ENCODE data around the gene HEPACAM2.

The HEPACAM2 gene

GRCh38 chr7:93226310-93226709 is at the start of gene HEPACAM2:
Gene HEPACAM2, minus strand, starts transcription at chr7:93226469.
- no peak for DNase-seq (ENCODE audit: low read depth)

- DNase-seq (ENCODE audit: low read depth): no peak
Measured at GRCh38 chr7:93265220-93265619, 39.0 kb upstream of the HEPACAM2 start.

GRCh38 chr7:93262535-93262934 is 36.3 kb upstream of the HEPACAM2 start:
- DNase-seq (ENCODE audit: low read depth): no peak

- DNase-seq (ENCODE audit: low read depth): no peak
Measured at GRCh38 chr7:93258661-93259060, 32.4 kb upstream of the HEPACAM2 start.

- DNase-seq (ENCODE audit: low read depth): no peak
Measured at GRCh38 chr7:93249491-93250148, 23.4 kb upstream of the HEPACAM2 start.

GRCh38 chr7:93245525-93246432 is 19.5 kb upstream of the HEPACAM2 start:
- no peak for DNase-seq (ENCODE audit: low read depth)

GRCh38 chr7:93242106-93242505 is 15.8 kb upstream of the HEPACAM2 start:
- no peak for DNase-seq (ENCODE audit: low read depth)

GRCh38 chr7:93239824-93240223 is 13.6 kb upstream of the HEPACAM2 start:
- no peak for DNase-seq (ENCODE audit: low read depth)

GRCh38 chr7:93238748-93239147 is 12.5 kb upstream of the HEPACAM2 start:
- no peak for DNase-seq (ENCODE audit: low read depth)

GRCh38 chr7:93238131-93238530 is 11.9 kb upstream of the HEPACAM2 start:
- no peak for DNase-seq (ENCODE audit: low read depth)

- no peak for DNase-seq (ENCODE audit: low read depth)
Measured at GRCh38 chr7:93235541-93235940, 9.3 kb upstream of the HEPACAM2 start.

GRCh38 chr7:93232673-93233018 is 6.4 kb upstream of the HEPACAM2 start:
- DNase-seq (ENCODE audit: low read depth): no peak

GRCh38 chr7:93231799-93232672 is 5.8 kb upstream of the HEPACAM2 start, which contains the start of gene VPS50:
Gene VPS50, plus strand, starts transcription at chr7:93232366. Its CDS starts 102 bp downstream, at chr7:93232468.
- DNase-seq (ENCODE audit: low read depth): peak; percentile 81

- no peak for DNase-seq (ENCODE audit: low read depth)
Measured at GRCh38 chr7:93231259-93231658, 5.0 kb upstream of the HEPACAM2 start.

GRCh38 chr7:93228302-93228701 is 2.0 kb upstream of the HEPACAM2 start:
- DNase-seq (ENCODE audit: low read depth): no peak

- DNase-seq (ENCODE audit: low read depth): no peak
Measured at GRCh38 chr7:93219868-93220267, 6.4 kb downstream of the HEPACAM2 start.

GRCh38 chr7:93218997-93219827 is 7.1 kb downstream of the HEPACAM2 start:
- DNase-seq (ENCODE audit: low read depth): no peak

GRCh38 chr7:93212881-93213280 is 13.4 kb downstream of the HEPACAM2 start:
- no peak for DNase-seq (ENCODE audit: low read depth)

GRCh38 chr7:93211228-93211818 is 14.9 kb downstream of the HEPACAM2 start:
- DNase-seq (ENCODE audit: low read depth): no peak

- no peak for DNase-seq (ENCODE audit: low read depth)
Measured at GRCh38 chr7:93205046-93205445, 21.2 kb downstream of the HEPACAM2 start.

- no peak for DNase-seq (ENCODE audit: low read depth)
Measured at GRCh38 chr7:93203496-93203895, 22.8 kb downstream of the HEPACAM2 start.

All from activated T-helper 9 cell treated with anti-CD3 and anti-CD28 coated beads, Interleukin-2, amount 50 U/mL, for 16 hours (primary cell).